ENCODE measurements around the gene LINGO3.

Gene LINGO3, protein sequence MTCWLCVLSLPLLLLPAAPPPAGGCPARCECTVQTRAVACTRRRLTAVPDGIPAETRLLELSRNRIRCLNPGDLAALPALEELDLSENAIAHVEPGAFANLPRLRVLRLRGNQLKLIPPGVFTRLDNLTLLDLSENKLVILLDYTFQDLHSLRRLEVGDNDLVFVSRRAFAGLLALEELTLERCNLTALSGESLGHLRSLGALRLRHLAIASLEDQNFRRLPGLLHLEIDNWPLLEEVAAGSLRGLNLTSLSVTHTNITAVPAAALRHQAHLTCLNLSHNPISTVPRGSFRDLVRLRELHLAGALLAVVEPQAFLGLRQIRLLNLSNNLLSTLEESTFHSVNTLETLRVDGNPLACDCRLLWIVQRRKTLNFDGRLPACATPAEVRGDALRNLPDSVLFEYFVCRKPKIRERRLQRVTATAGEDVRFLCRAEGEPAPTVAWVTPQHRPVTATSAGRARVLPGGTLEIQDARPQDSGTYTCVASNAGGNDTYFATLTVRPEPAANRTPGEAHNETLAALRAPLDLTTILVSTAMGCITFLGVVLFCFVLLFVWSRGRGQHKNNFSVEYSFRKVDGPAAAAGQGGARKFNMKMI

GRCh38 chr19:2308114-2308556, at the start of gene LINGO3:
Gene LINGO3, minus strand, starts transcription at chr19:2308154. Its CDS starts 16,378 bp downstream, at chr19:2291776.
- no peaks in the 10 kb centered on the region for H3K9me3 ChIP-seq (ENCODE audit: severe bottlenecking)
- H3K4me1 ChIP-seq (ENCODE audit: insufficient read depth, poor library complexity, severe bottlenecking), result no peaks in the 10 kb centered on the region
- ATAC-seq (ENCODE audit: low read depth) (no peak), DNase-seq (ENCODE audit: low spot score) (no peak)
- no peak within 1 kb of the TSS for H3K27ac ChIP-seq (ENCODE audit: poor library complexity, severe bottlenecking)
- peaks cover 6% of the 10 kb centered on the region for H3K27me3 ChIP-seq (ENCODE audit: insufficient read depth, poor library complexity, severe bottlenecking)
- TF ChIP-seq, protein P1, sequence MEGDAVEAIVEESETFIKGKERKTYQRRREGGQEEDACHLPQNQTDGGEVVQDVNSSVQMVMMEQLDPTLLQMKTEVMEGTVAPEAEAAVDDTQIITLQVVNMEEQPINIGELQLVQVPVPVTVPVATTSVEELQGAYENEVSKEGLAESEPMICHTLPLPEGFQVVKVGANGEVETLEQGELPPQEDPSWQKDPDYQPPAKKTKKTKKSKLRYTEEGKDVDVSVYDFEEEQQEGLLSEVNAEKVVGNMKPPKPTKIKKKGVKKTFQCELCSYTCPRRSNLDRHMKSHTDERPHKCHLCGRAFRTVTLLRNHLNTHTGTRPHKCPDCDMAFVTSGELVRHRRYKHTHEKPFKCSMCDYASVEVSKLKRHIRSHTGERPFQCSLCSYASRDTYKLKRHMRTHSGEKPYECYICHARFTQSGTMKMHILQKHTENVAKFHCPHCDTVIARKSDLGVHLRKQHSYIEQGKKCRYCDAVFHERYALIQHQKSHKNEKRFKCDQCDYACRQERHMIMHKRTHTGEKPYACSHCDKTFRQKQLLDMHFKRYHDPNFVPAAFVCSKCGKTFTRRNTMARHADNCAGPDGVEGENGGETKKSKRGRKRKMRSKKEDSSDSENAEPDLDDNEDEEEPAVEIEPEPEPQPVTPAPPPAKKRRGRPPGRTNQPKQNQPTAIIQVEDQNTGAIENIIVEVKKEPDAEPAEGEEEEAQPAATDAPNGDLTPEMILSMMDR (IDR thresholded peaks at IDR 0.05; ENCODE audit: poor library complexity, severe bottlenecking), result no peak
- peak within 1 kb of the TSS; percentile 22 for H3K4me3 ChIP-seq (ENCODE audit: severe bottlenecking)
- no peaks in the 10 kb centered on the region for H3K36me3 ChIP-seq (ENCODE audit: low read depth)

DNA sequence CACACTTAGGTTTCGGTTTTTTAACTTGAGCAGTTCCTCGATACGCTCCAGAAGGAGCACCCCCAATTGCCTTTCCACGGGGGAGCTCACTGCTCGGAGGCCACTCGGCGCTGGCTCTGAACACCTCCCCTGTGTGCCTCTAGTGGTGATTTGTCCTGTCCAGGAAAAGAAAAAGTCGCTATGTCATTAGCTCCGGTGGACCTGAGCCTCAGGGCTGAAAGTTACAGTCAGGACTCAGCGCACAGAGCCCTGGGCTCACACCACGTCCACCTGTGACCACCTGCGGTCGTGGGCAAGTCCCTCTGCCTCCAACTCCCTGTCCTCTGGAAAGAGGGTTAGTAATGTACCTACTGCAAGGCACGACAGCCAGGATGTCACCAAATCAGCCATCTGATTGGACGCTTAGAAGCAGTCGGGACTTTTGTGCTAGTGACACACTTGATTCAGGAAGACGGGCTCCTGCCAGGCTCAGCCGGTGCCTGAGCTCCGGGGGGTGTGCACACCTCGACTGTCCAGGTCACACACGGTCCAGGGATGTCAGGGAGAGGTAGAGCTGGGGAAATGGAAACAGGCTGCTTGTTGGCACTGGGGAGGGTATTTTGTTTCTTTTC, 48.2 kb upstream of the LINGO3 start:
- TF ChIP-seq, protein P1 (IDR thresholded peaks at IDR 0.05; ENCODE audit: poor library complexity, severe bottlenecking), result no peak
- ATAC-seq (ENCODE audit: low read depth) (no peak), DNase-seq (ENCODE audit: low spot score) (no peak)
- Histone ChIP-seq H3K4me1 (ENCODE audit: insufficient read depth, poor library complexity, severe bottlenecking) (no peaks in the 10 kb centered on the region), H3K36me3 (ENCODE audit: low read depth) (no peaks in the 10 kb centered on the region), H3K9me3 (ENCODE audit: severe bottlenecking) (no peaks in the 10 kb centered on the region), H3K4me3 (ENCODE audit: severe bottlenecking) (no peak overlapping the region), H3K27ac (ENCODE audit: poor library complexity, severe bottlenecking) (no peak overlapping the region), H3K27me3 (ENCODE audit: insufficient read depth, poor library complexity, severe bottlenecking) (peaks cover 24% of the 10 kb centered on the region)

- no peaks in the 10 kb centered on the region for H3K9me3 ChIP-seq (ENCODE audit: severe bottlenecking)
- H3K27me3 ChIP-seq (ENCODE audit: insufficient read depth, poor library complexity, severe bottlenecking), result peaks cover 21% of the 10 kb centered on the region
- H3K36me3 ChIP-seq (ENCODE audit: low read depth), result no peaks in the 10 kb centered on the region
- H3K4me3 ChIP-seq (ENCODE audit: severe bottlenecking), result no peak overlapping the region
- TF ChIP-seq, protein P1 (IDR thresholded peaks at IDR 0.05; ENCODE audit: poor library complexity, severe bottlenecking), result no peak
- no peak for DNase-seq (ENCODE audit: low spot score)
- no peak for ATAC-seq (ENCODE audit: low read depth)
- H3K4me1 ChIP-seq (ENCODE audit: insufficient read depth, poor library complexity, severe bottlenecking), result no peaks in the 10 kb centered on the region
- no peak overlapping the region for H3K27ac ChIP-seq (ENCODE audit: poor library complexity, severe bottlenecking)
Observed at GRCh38 chr19:2355168-2356035, 47.4 kb upstream of the LINGO3 start.

GRCh38 chr19:2354670-2355069, 46.7 kb upstream of the LINGO3 start:
- Histone ChIP-seq H3K4me3 (ENCODE audit: severe bottlenecking) (no peak overlapping the region), H3K27ac (ENCODE audit: poor library complexity, severe bottlenecking) (no peak overlapping the region), H3K36me3 (ENCODE audit: low read depth) (no peaks in the 10 kb centered on the region), H3K4me1 (ENCODE audit: insufficient read depth, poor library complexity, severe bottlenecking) (no peaks in the 10 kb centered on the region), H3K27me3 (ENCODE audit: insufficient read depth, poor library complexity, severe bottlenecking) (peaks cover 15% of the 10 kb centered on the region), H3K9me3 (ENCODE audit: severe bottlenecking) (no peaks in the 10 kb centered on the region)
- ATAC-seq (ENCODE audit: low read depth), result no peak
- TF ChIP-seq, protein P1 (IDR thresholded peaks at IDR 0.05; ENCODE audit: poor library complexity, severe bottlenecking), result no peak
- peak; percentile 43 for DNase-seq (ENCODE audit: low spot score)
